ENCODE measurements around the gene SLC25A1. TPM values are rescaled to one million over a fixed set of nuclear protein-coding genes. Genes with fewer than 3 reads are reported as not detected.

Gene SLC25A1
- total RNA-seq, 1 donor: 63.7 TPM

DNA sequence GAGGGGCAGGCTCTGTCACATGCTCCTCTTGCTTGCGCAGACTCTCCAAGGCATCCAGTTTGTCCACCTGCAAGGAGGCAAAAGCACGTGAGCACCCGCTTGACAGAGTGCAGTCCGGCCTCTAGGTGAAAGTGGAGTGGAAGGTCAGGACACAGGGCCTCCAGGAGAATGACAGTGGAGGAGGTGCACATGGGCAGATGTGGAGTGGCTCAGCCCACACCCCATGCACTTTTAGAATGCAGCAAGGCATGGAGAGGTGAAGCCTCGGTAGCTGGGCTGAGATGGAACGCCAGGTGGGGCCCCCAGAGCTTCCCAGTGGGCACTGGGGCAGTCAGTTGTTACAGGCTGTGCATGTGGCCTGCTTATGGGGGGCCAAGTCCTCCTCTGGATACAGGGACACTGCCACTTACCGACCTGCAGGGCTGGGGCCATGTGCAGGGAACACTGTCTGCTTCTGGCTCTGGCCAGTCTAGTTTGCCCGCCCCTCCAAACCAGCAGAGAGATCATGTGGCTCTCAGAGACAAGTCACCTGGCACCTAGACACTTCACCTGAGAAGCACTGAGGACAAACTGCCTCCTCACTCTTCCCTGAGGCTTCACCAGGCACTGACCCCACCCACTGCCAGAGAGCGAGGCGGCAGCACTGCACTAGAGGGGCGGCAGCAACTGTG is 2.3 kb upstream of the SLC25A1 start:
- DNase-seq (ENCODE audit: insufficient read length, low spot score, missing footprints): peak; percentile 68
- H3K27ac ChIP-seq (ENCODE audit: low read depth, low read length): no peak overlapping the region

DNA sequence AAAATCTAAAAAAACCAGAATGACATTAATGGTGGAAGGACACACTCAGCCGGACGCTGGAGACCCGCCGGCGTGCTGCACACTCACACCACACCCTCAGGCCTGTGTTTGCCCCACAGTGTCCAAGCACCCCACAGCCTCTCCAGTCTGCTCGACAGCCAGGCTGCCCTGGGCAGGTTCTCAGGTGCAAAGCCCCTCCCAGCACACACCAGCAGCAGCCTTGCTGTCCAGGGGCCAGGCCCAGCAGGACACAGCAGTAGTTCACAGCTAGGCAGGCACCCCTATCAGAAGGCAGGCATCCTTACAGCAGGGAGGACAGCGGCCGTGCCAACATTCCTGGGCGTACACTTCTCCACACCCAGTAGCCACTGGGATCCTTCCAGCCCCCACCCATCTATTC is 1.7 kb upstream of the SLC25A1 start:
- peak; percentile 62 for DNase-seq (ENCODE audit: insufficient read length, low spot score, missing footprints)
- no peak overlapping the region for H3K4me2 ChIP-seq (ENCODE audit: insufficient read depth, low read length)
- no peak overlapping the region for H3K27ac ChIP-seq (ENCODE audit: low read depth, low read length)
- no peaks in the 10 kb centered on the region for H3K9me3 ChIP-seq (ENCODE audit: low read depth, low read length)
- no peak overlapping the region for H3K4me3 ChIP-seq (ENCODE audit: insufficient read depth, low read length)
- peaks cover 30% of the 10 kb centered on the region for H3K79me2 ChIP-seq (ENCODE audit: insufficient read depth, low read length)
- no peaks in the 10 kb centered on the region for H3K27me3 ChIP-seq (ENCODE audit: insufficient read depth, low read length)
- H2AFZ ChIP-seq (ENCODE audit: low read length): no peak overlapping the region
- peaks cover 18% of the 10 kb centered on the region for H4K20me1 ChIP-seq (ENCODE audit: insufficient read depth, low read length)
- H3K4me1 ChIP-seq (ENCODE audit: insufficient read depth, low read length): peaks cover 5% of the 10 kb centered on the region
- TF ChIP-seq, protein P1, sequence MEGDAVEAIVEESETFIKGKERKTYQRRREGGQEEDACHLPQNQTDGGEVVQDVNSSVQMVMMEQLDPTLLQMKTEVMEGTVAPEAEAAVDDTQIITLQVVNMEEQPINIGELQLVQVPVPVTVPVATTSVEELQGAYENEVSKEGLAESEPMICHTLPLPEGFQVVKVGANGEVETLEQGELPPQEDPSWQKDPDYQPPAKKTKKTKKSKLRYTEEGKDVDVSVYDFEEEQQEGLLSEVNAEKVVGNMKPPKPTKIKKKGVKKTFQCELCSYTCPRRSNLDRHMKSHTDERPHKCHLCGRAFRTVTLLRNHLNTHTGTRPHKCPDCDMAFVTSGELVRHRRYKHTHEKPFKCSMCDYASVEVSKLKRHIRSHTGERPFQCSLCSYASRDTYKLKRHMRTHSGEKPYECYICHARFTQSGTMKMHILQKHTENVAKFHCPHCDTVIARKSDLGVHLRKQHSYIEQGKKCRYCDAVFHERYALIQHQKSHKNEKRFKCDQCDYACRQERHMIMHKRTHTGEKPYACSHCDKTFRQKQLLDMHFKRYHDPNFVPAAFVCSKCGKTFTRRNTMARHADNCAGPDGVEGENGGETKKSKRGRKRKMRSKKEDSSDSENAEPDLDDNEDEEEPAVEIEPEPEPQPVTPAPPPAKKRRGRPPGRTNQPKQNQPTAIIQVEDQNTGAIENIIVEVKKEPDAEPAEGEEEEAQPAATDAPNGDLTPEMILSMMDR (IDR thresholded peaks at IDR 0.05; ENCODE audit: extremely low read depth, low read depth, low read length): no peak
- peaks cover 3% of the 10 kb centered on the region for H3K36me3 ChIP-seq (ENCODE audit: insufficient read depth, low read length)

More for the DNA sequence above, 2.3 kb upstream of the SLC25A1 start:
- Histone ChIP-seq H3K4me3 (ENCODE audit: insufficient read depth, low read length) (no peak overlapping the region), H3K36me3 (ENCODE audit: insufficient read depth, low read length) (peaks cover 3% of the 10 kb centered on the region), H3K4me1 (ENCODE audit: insufficient read depth, low read length) (peaks cover 4% of the 10 kb centered on the region), H3K4me2 (ENCODE audit: insufficient read depth, low read length) (no peak overlapping the region), H4K20me1 (ENCODE audit: insufficient read depth, low read length) (peaks cover 11% of the 10 kb centered on the region), H3K9me3 (ENCODE audit: low read depth, low read length) (no peaks in the 10 kb centered on the region), H3K79me2 (ENCODE audit: insufficient read depth, low read length) (peaks cover 24% of the 10 kb centered on the region), H3K27me3 (ENCODE audit: insufficient read depth, low read length) (no peaks in the 10 kb centered on the region), H2AFZ (ENCODE audit: low read length) (no peak overlapping the region)
- TF ChIP-seq, protein P1 (IDR thresholded peaks at IDR 0.05; ENCODE audit: extremely low read depth, low read depth, low read length): no peak

DNA sequence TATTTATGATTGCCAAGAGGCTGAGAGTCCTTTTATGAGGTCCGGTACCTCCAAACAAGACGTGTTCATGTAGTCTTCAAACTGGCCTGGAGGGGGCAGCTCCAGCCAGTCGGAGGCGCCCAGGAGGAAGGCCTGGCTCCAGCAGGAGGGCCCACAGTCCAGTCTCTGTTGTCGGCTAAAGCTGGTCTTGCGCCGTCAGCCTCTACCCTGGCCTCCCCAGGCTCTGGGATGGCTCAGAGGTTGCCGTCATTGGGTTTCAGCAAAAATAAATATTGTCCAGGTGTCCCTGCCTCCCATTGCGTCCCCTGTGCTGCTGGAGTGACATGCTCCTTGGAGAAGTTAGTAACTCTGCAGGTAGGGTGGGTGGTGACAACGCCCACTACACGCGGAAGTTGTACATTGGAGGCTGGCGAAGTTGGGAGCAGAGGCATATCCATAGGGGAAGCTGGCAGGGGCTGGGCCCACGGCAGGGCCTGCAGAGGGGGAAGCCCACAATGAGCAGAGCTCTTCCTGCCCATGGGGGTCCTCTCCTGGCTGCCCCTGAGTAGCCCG is 1.0 kb upstream of the SLC25A1 start:
- Histone ChIP-seq H2AFZ (ENCODE audit: low read length) (peak overlapping the region; percentile 67), H4K20me1 (ENCODE audit: insufficient read depth, low read length) (peaks cover 24% of the 10 kb centered on the region), H3K36me3 (ENCODE audit: insufficient read depth, low read length) (peaks cover 3% of the 10 kb centered on the region), H3K9me3 (ENCODE audit: low read depth, low read length) (no peaks in the 10 kb centered on the region), H3K4me2 (ENCODE audit: insufficient read depth, low read length) (peak overlapping the region; percentile 96), H3K4me3 (ENCODE audit: insufficient read depth, low read length) (peak overlapping the region; percentile 84), H3K27ac (ENCODE audit: low read depth, low read length) (no peak overlapping the region), H3K4me1 (ENCODE audit: insufficient read depth, low read length) (peaks cover 12% of the 10 kb centered on the region), H3K79me2 (ENCODE audit: insufficient read depth, low read length) (peaks cover 36% of the 10 kb centered on the region), H3K27me3 (ENCODE audit: insufficient read depth, low read length) (no peaks in the 10 kb centered on the region)
- peak; percentile 98 for DNase-seq (ENCODE audit: insufficient read length, low spot score, missing footprints)
- TF ChIP-seq, protein P1 (IDR thresholded peaks at IDR 0.05; ENCODE audit: extremely low read depth, low read depth, low read length): peak; percentile 70

GRCh38 chr22:19178065-19178656 is 375 bp downstream of the SLC25A1 start:
- H3K4me3 ChIP-seq (ENCODE audit: insufficient read depth, low read length): peak overlapping the region; percentile 84
- H2AFZ ChIP-seq (ENCODE audit: low read length): no peak overlapping the region
- H3K9me3 ChIP-seq (ENCODE audit: low read depth, low read length): no peaks in the 10 kb centered on the region
- H3K4me1 ChIP-seq (ENCODE audit: insufficient read depth, low read length): peaks cover 24% of the 10 kb centered on the region
- H3K27me3 ChIP-seq (ENCODE audit: insufficient read depth, low read length): no peaks in the 10 kb centered on the region
- H3K79me2 ChIP-seq (ENCODE audit: insufficient read depth, low read length): peaks cover 48% of the 10 kb centered on the region
- H3K4me2 ChIP-seq (ENCODE audit: insufficient read depth, low read length): peak overlapping the region; percentile 96
- H3K36me3 ChIP-seq (ENCODE audit: insufficient read depth, low read length): peaks cover 3% of the 10 kb centered on the region
- DNase-seq (ENCODE audit: insufficient read length, low spot score, missing footprints): peak; percentile 93
- TF ChIP-seq, protein P1 (IDR thresholded peaks at IDR 0.05; ENCODE audit: extremely low read depth, low read depth, low read length): no peak
- H3K27ac ChIP-seq (ENCODE audit: low read depth, low read length): peak overlapping the region; percentile 12
- peaks cover 37% of the 10 kb centered on the region for H4K20me1 ChIP-seq (ENCODE audit: insufficient read depth, low read length)
